GM18909 (cell line): Measurements from ENCODE around the gene NFIC.
"Not testable (repeated sequence)": the region's sequence is repeated elsewhere in the genome, so short reads cannot be mapped to it uniquely, and the experiment has no call there.

Experiments used
- ATAC-seq: cut with Tn5 transposase; IDR thresholded peaks from one replicate; pipeline ENCODE4 v1.9.1; 2021; ENCODE audit warnings: mild to moderate bottlenecking; ENCODE audit not compliant: unreplicated experiment, poor library complexity

The NFIC gene

GRCh38 chr19:3501780-3502179 is 135.4 kb downstream of the NFIC start:
- ATAC-seq: no peak

GRCh38 chr19:3503036-3503572 is 136.7 kb downstream of the NFIC start:
- no peak for ATAC-seq

- ATAC-seq: no peak
Measured at GRCh38 chr19:3504735-3505134, 138.4 kb downstream of the NFIC start.

GRCh38 chr19:3505598-3506383 is 139.4 kb downstream of the NFIC start, which contains the start of gene FZR1:
Gene FZR1, plus strand, starts transcription at chr19:3506311. Its CDS starts 16,679 bp downstream, at chr19:3522990.
- ATAC-seq: peak; percentile 85

- ATAC-seq: peak; percentile 22
Measured at GRCh38 chr19:3506384-3507340, 140.3 kb downstream of the NFIC start.

- no peak for ATAC-seq
Measured at GRCh38 chr19:3507371-3508120, 141.2 kb downstream of the NFIC start.

GRCh38 chr19:3508121-3508661 is 141.8 kb downstream of the NFIC start:
- ATAC-seq: not testable (repeated sequence)

- no peak for ATAC-seq
Measured at GRCh38 chr19:3508771-3509535, 142.6 kb downstream of the NFIC start.

GRCh38 chr19:3509566-3509989 is 143.2 kb downstream of the NFIC start:
- no peak for ATAC-seq

GRCh38 chr19:3510727-3511126 is 144.3 kb downstream of the NFIC start:
- no peak for ATAC-seq

- ATAC-seq: no peak
Measured at GRCh38 chr19:3511506-3512251, 145.3 kb downstream of the NFIC start.

- ATAC-seq: no peak
Measured at GRCh38 chr19:3512562-3513228, 146.3 kb downstream of the NFIC start.

GRCh38 chr19:3513229-3514140 is 147.1 kb downstream of the NFIC start:
- no peak for ATAC-seq

- ATAC-seq: no peak
Measured at GRCh38 chr19:3514930-3515329, 148.5 kb downstream of the NFIC start.

- ATAC-seq: no peak
Measured at GRCh38 chr19:3515891-3516422, 149.6 kb downstream of the NFIC start.

GRCh38 chr19:3516675-3517207 is 150.4 kb downstream of the NFIC start:
- no peak for ATAC-seq
